ENCODE measurements around the gene P2RY13. TPM values are rescaled to one million over a fixed set of nuclear protein-coding genes. Genes with fewer than 3 reads are reported as not detected.

P2RY13 gene
- total and polyA plus RNA-seq, 10 of the 15 experiments (the other 5 are each of a cell fraction or from before 2014, with no cell fraction given): not detected

DNA sequence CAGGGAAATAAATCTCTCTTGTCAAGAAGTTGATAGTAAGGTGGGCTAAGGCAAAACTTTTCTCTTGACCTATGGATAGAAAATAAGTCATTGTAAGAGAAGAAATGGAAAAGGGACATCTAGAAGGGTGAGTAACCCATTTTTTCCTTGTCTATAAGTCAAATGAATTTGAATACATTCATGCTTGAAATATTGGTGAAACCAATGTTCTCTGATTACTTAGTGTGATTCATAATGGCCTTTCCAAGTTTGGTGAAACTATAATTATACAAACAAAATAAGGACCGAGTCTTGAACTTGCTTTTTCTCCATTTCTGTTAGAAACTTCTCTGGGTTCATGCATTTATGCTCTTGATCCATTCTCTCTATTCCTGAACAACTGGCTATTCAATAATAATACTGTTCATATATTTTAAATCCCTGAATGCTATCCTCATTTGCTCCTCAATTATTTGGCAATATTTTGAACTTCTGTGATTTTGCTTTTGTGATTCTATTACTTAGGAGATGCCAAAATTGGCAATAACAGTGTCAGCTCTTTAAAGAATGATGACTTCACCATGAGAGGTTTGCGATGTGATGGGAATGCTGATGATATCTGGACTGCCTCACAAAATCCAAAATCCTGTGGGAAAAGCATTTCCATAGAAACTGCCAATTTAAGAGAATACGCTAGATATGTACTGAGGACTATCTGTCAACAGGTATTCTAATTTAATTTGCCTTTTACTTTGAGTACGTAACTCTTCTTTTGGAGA, 42.9 kb upstream of the P2RY13 start:
- no peaks in the 10 kb centered on the region for H3K27me3 ChIP-seq (replicated peaks in 1 of 2; ENCODE audit: control insufficient read depth in 2 of 2, insufficient read depth in 2 of 2, low read length in 1 of 2)
- no peak overlapping the region for H3K9ac ChIP-seq (ENCODE audit: control insufficient read depth, insufficient read depth, low read length)
- SMC1A ChIA-PET (ENCODE audit: uncharacterized antibody, unreplicated experiment): interaction anchor here (1.5 to 2.3 kb wide), 3 partner anchors 11 to 29 kb away, joined by 3 to 6 read pairs (median 5); no protein-coding TSS in a partner anchor
- FAIRE-seq (no peak), DNase-seq (ENCODE audit: low read depth, low spot score) (no peak), ATAC-seq (no peak)
- no peak for TF ChIP-seq POLR2AphosphoS2 (IDR thresholded peaks at IDR 0.05; ENCODE audit: low read depth, low read length)
- no peak for TF ChIP-seq EED (IDR thresholded peaks at IDR 0.05; ENCODE audit: low read depth)
- no peak for TF ChIP-seq CEBPB (IDR thresholded peaks at IDR 0.05; ENCODE audit: borderline replicate concordance in 1 of 2, low read depth in 2 of 2, low read length in 2 of 2)
- no peak for TF ChIP-seq NFIC (IDR thresholded peaks at IDR 0.05; ENCODE audit: low read depth, low read length)
- no peak for TF ChIP-seq RAD21 (IDR thresholded peaks at IDR 0.05; ENCODE audit: insufficient read depth, low read depth, low read length)
- no peak for TF ChIP-seq NFXL1 (IDR thresholded peaks at IDR 0.05; ENCODE audit: borderline replicate concordance)
- BruUV-seq (replicated peaks): no TSS peak
- H4K20me1 ChIP-seq (ENCODE audit: control insufficient read depth, insufficient read depth): no peaks in the 10 kb centered on the region
- no peak overlapping the region for H2AFZ ChIP-seq (ENCODE audit: control insufficient read depth, low read depth, low read length)
- intact Hi-C loops (cut with micrococcal nuclease; ENCODE audit: unreplicated experiment) (no loop called here), in situ Hi-C loops (cut with MboI) (no loop called here)
- CTCF ChIA-PET: no interaction called here
- no peak overlapping the region for H3K4me3 ChIP-seq
- 66% methylated on average over 4 of the region's 4 CpGs for WGBS (ENCODE audit: insufficient coverage, insufficient replicate concordance, low lambda C conversion rate, missing lambda C conversion rate)
- no peaks in the 10 kb centered on the region for H3K9me3 ChIP-seq (replicated peaks; ENCODE audit: control insufficient read depth, insufficient read depth, low read length)
- RAD21 ChIA-PET (ENCODE audit: unreplicated experiment): no interaction called here
- POLR2A ChIA-PET: no interaction called here
- H3K36me3 ChIP-seq (ENCODE audit: control insufficient read depth in 2 of 2, insufficient read depth in 2 of 2, low read length in 1 of 2): no peaks in the 10 kb centered on the region
- no peak overlapping the region for H3K4me2 ChIP-seq (ENCODE audit: control insufficient read depth, insufficient read depth)
- no peak overlapping the region for H3K27ac ChIP-seq (ENCODE audit: control insufficient read depth, insufficient read depth)
- no peaks in the 10 kb centered on the region for H3K79me2 ChIP-seq (ENCODE audit: control insufficient read depth, insufficient read depth, low read length)
- 0 out of 2 replicates have a peak, but pooled peaks cover 1% of the 10 kb centered on the region for H3K4me1 ChIP-seq (ENCODE audit: control insufficient read depth, insufficient read depth, low read length)

DNA sequence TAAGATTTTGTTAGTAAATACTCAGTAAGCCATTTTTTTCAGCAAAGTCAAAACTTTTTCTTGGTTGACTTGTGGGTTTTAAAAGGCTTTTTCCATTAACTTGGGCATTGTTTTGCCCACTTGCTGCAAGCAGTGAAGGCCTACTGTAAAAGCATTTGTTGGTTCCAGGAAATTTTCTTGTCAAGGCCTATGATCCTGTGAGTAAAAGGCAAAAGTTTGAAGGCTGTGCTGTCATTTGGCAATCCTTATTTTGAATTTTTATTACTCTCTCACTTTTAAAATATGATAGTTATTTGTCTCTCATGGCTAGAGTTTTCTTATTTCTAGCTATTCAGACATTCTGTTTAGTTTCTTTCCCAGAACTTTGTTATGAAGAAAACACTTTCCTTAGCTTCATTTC, 42.2 kb upstream of the P2RY13 start:
- no peak for TF ChIP-seq STAT1 (conservative IDR thresholded peaks at IDR 0.05)
- no peak for TF ChIP-seq SPI1 (IDR thresholded peaks at IDR 0.05; ENCODE audit: borderline replicate concordance, insufficient read depth, low read depth, low read length)
- TF ChIP-seq WRNIP1 (IDR thresholded peaks at IDR 0.05; ENCODE audit: borderline replicate concordance, low read depth, low read length): no peak
- TF ChIP-seq, protein P1, sequence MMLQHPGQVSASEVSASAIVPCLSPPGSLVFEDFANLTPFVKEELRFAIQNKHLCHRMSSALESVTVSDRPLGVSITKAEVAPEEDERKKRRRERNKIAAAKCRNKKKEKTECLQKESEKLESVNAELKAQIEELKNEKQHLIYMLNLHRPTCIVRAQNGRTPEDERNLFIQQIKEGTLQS (IDR thresholded peaks at IDR 0.05; ENCODE audit: borderline replicate concordance, extremely low read depth, low read depth, low read length): no peak
- no peak for TF ChIP-seq RUNX3 (IDR thresholded peaks at IDR 0.05; ENCODE audit: low read length)
- no peak for TF ChIP-seq TCF3 (IDR thresholded peaks at IDR 0.05; ENCODE audit: borderline replicate concordance, insufficient read depth, low read depth, low read length)
- TF ChIP-seq, protein P2, sequence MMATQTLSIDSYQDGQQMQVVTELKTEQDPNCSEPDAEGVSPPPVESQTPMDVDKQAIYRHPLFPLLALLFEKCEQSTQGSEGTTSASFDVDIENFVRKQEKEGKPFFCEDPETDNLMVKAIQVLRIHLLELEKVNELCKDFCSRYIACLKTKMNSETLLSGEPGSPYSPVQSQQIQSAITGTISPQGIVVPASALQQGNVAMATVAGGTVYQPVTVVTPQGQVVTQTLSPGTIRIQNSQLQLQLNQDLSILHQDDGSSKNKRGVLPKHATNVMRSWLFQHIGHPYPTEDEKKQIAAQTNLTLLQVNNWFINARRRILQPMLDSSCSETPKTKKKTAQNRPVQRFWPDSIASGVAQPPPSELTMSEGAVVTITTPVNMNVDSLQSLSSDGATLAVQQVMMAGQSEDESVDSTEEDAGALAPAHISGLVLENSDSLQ (IDR thresholded peaks at IDR 0.05): no peak
- TF ChIP-seq CHD4 (IDR thresholded peaks at IDR 0.05): no peak
- TF ChIP-seq ZNF622 (IDR thresholded peaks at IDR 0.05): no peak
- no peak for TF ChIP-seq BRCA1 (IDR thresholded peaks at IDR 0.05; ENCODE audit: low read depth, low read length)
- Histone ChIP-seq H3K4me2 (ENCODE audit: control insufficient read depth, insufficient read depth) (no peak overlapping the region), H3K79me2 (ENCODE audit: control insufficient read depth, insufficient read depth, low read length) (no peaks in the 10 kb centered on the region), H2AFZ (ENCODE audit: control insufficient read depth, low read depth, low read length) (no peak overlapping the region), H3K36me3 (ENCODE audit: control insufficient read depth in 2 of 2, insufficient read depth in 2 of 2, low read length in 1 of 2) (no peaks in the 10 kb centered on the region), H3K27me3 (replicated peaks in 1 of 2; ENCODE audit: control insufficient read depth in 2 of 2, insufficient read depth in 2 of 2, low read length in 1 of 2) (no peaks in the 10 kb centered on the region), H3K4me1 (ENCODE audit: control insufficient read depth, insufficient read depth, low read length) (no peaks in the 10 kb centered on the region), H3K27ac (ENCODE audit: control insufficient read depth, insufficient read depth) (no peak overlapping the region), H3K9ac (ENCODE audit: control insufficient read depth, insufficient read depth, low read length) (no peak overlapping the region), H4K20me1 (ENCODE audit: control insufficient read depth, insufficient read depth) (no peaks in the 10 kb centered on the region), H3K4me3 (no peak overlapping the region), H3K9me3 (replicated peaks; ENCODE audit: control insufficient read depth, insufficient read depth, low read length) (no peaks in the 10 kb centered on the region)
- SMC1A ChIA-PET (ENCODE audit: uncharacterized antibody, unreplicated experiment): interaction anchor here (1.5 to 2.3 kb wide), 3 partner anchors 10 to 28 kb away, joined by 3 to 6 read pairs (median 5); no protein-coding TSS in a partner anchor
- POLR2A ChIA-PET: no interaction called here
- intact Hi-C loops (cut with micrococcal nuclease; ENCODE audit: unreplicated experiment): no loop called here
- in situ Hi-C loops (cut with MboI): no loop called here
- BruUV-seq (replicated peaks): no TSS peak
- CTCF ChIA-PET: no interaction called here
- DNase-seq (ENCODE audit: low read depth, low spot score) (no peak), ATAC-seq (no peak), FAIRE-seq (no peak)
- RAD21 ChIA-PET (ENCODE audit: unreplicated experiment): no interaction called here
